Measurements from ENCODE around the gene NFYB.

Gene NFYB

DNA sequence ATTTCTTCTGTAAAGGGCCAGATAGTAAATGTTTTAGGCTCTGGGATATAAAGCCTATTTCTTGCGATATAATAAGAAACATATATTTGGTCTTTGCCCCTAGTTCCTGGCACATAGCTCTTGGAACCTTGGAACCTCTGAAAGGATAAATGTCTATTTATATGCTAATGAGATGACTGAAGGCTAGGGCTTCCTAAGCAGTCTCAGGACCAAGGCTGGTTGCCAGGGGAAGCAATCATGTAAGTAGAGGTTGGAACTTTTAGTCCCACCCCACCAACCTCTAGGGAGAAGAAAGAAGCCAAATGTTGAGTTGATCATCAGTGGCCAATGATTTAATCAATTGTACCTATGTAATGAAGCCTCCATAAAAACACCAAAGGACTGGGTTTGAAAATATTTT is 26.6 kb upstream of the NFYB start:
- no peak for TF ChIP-seq EP300 (IDR thresholded peaks at IDR 0.05; ENCODE audit: borderline replicate concordance)
- TF ChIP-seq, protein P1, sequence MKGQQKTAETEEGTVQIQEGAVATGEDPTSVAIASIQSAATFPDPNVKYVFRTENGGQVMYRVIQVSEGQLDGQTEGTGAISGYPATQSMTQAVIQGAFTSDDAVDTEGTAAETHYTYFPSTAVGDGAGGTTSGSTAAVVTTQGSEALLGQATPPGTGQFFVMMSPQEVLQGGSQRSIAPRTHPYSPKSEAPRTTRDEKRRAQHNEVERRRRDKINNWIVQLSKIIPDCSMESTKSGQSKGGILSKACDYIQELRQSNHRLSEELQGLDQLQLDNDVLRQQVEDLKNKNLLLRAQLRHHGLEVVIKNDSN (IDR thresholded peaks at IDR 0.05), result no peak
- TF ChIP-seq EGR1 (IDR thresholded peaks at IDR 0.05), result no peak
- TF ChIP-seq FOXM1 (IDR thresholded peaks at IDR 0.05; ENCODE audit: borderline replicate concordance, low read depth), result no peak
- no peak for TF ChIP-seq TCF12 (IDR thresholded peaks at IDR 0.05; ENCODE audit: low read depth)
- no peak for TF ChIP-seq YY1 (IDR thresholded peaks at IDR 0.05; ENCODE audit: low read depth)
- TF ChIP-seq, protein P2, sequence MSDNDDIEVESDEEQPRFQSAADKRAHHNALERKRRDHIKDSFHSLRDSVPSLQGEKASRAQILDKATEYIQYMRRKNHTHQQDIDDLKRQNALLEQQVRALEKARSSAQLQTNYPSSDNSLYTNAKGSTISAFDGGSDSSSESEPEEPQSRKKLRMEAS (IDR thresholded peaks at IDR 0.05), result no peak
- no peak for TF ChIP-seq CREB1 (IDR thresholded peaks at IDR 0.05; ENCODE audit: low read depth)
- TF ChIP-seq, protein P3, sequence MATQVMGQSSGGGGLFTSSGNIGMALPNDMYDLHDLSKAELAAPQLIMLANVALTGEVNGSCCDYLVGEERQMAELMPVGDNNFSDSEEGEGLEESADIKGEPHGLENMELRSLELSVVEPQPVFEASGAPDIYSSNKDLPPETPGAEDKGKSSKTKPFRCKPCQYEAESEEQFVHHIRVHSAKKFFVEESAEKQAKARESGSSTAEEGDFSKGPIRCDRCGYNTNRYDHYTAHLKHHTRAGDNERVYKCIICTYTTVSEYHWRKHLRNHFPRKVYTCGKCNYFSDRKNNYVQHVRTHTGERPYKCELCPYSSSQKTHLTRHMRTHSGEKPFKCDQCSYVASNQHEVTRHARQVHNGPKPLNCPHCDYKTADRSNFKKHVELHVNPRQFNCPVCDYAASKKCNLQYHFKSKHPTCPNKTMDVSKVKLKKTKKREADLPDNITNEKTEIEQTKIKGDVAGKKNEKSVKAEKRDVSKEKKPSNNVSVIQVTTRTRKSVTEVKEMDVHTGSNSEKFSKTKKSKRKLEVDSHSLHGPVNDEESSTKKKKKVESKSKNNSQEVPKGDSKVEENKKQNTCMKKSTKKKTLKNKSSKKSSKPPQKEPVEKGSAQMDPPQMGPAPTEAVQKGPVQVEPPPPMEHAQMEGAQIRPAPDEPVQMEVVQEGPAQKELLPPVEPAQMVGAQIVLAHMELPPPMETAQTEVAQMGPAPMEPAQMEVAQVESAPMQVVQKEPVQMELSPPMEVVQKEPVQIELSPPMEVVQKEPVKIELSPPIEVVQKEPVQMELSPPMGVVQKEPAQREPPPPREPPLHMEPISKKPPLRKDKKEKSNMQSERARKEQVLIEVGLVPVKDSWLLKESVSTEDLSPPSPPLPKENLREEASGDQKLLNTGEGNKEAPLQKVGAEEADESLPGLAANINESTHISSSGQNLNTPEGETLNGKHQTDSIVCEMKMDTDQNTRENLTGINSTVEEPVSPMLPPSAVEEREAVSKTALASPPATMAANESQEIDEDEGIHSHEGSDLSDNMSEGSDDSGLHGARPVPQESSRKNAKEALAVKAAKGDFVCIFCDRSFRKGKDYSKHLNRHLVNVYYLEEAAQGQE (IDR thresholded peaks at IDR 0.05; ENCODE audit: low read depth), result no peak
- no peak for TF ChIP-seq NFIC (IDR thresholded peaks at IDR 0.05)
- TF ChIP-seq TEAD4 (IDR thresholded peaks at IDR 0.05), result no peak
- TF ChIP-seq TAF1 (IDR thresholded peaks at IDR 0.05; ENCODE audit: low read depth), result no peak
- TF ChIP-seq ZBTB7A (IDR thresholded peaks at IDR 0.05; ENCODE audit: low read depth), result no peak
- TF ChIP-seq CEBPB (IDR thresholded peaks at IDR 0.05), result no peak
- TF ChIP-seq RAD21 (IDR thresholded peaks at IDR 0.05; ENCODE audit: low read depth), result no peak

- TF ChIP-seq TAF1 (IDR thresholded peaks at IDR 0.05; ENCODE audit: low read depth) (no peak), TEAD4 (IDR thresholded peaks at IDR 0.05) (no peak), CEBPB (IDR thresholded peaks at IDR 0.05) (no peak), ZBTB7A (IDR thresholded peaks at IDR 0.05; ENCODE audit: low read depth) (no peak), NFIC (IDR thresholded peaks at IDR 0.05) (no peak), CREB1 (IDR thresholded peaks at IDR 0.05; ENCODE audit: low read depth) (no peak), EGR1 (IDR thresholded peaks at IDR 0.05) (no peak)
- TF ChIP-seq, protein P2 (IDR thresholded peaks at IDR 0.05), result no peak
- TF ChIP-seq, protein P3 (IDR thresholded peaks at IDR 0.05; ENCODE audit: low read depth), result no peak
Observed at GRCh38 chr12:104163631-104164030, 25.6 kb upstream of the NFYB start.

- TF ChIP-seq FOXM1 (IDR thresholded peaks at IDR 0.05; ENCODE audit: borderline replicate concordance, low read depth), result no peak
- no peak for TF ChIP-seq TEAD4 (IDR thresholded peaks at IDR 0.05)
- no peak for TF ChIP-seq EGR1 (IDR thresholded peaks at IDR 0.05)
- no peak for TF ChIP-seq YY1 (IDR thresholded peaks at IDR 0.05; ENCODE audit: low read depth)
- no peak for TF ChIP-seq CREB1 (IDR thresholded peaks at IDR 0.05; ENCODE audit: low read depth)
- TF ChIP-seq, protein P2 (IDR thresholded peaks at IDR 0.05), result no peak
- TF ChIP-seq, protein P3 (IDR thresholded peaks at IDR 0.05; ENCODE audit: low read depth), result no peak
Observed at GRCh38 chr12:104155711-104156555, 17.9 kb upstream of the NFYB start.

DNA sequence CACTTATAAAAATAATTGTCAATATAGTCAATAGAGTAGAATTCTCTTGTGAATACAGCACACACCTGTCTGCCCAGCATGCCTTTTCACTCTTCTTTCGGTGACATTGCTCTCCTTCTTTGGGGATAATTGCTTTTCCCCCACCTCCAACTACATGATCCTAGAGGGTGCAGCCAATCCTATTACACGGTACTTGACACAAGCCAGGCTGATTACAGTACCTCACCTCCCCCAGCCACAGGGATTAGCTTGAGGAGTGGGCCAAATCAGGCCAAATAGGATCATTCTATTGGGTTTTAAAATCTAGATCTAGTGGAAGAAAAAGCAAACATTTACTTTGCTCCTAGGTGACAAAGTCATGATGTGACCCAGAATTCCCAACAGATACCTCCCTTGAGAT is 16.8 kb upstream of the NFYB start:
- TF ChIP-seq EGR1 (IDR thresholded peaks at IDR 0.05) (no peak), TCF12 (IDR thresholded peaks at IDR 0.05; ENCODE audit: low read depth) (no peak), EP300 (IDR thresholded peaks at IDR 0.05; ENCODE audit: borderline replicate concordance) (no peak)

GRCh38 chr12:104154286-104154685 is 16.3 kb upstream of the NFYB start:
- TF ChIP-seq TAF1 (IDR thresholded peaks at IDR 0.05; ENCODE audit: low read depth) (no peak), CREB1 (IDR thresholded peaks at IDR 0.05; ENCODE audit: low read depth) (no peak)
- TF ChIP-seq, protein P1 (IDR thresholded peaks at IDR 0.05), result no peak
